Measurements from ENCODE around the gene FBXO8.
"Not testable (repeated sequence)": the region's sequence is repeated elsewhere in the genome, so short reads cannot be mapped to it uniquely, and the experiment has no call there.

The FBXO8 gene

GRCh38 chr4:174275101-174275500, 8.4 kb downstream of the FBXO8 start:
- DNase-seq (ENCODE audit: insufficient read length, low spot score) (no peak), FAIRE-seq (peak; percentile 63)
- TF ChIP-seq CTCF (IDR thresholded peaks at IDR 0.05; ENCODE audit: insufficient read depth, missing control alignments) = no peak

GRCh38 chr4:174274436-174274835, 9.0 kb downstream of the FBXO8 start:
- FAIRE-seq = peak; percentile 72
- no peak for DNase-seq (ENCODE audit: insufficient read length, low spot score)
- TF ChIP-seq CTCF (IDR thresholded peaks at IDR 0.05; ENCODE audit: insufficient read depth, missing control alignments) = no peak

GRCh38 chr4:174273930-174274329, 9.5 kb downstream of the FBXO8 start:
- TF ChIP-seq CTCF (IDR thresholded peaks at IDR 0.05; ENCODE audit: insufficient read depth, missing control alignments) = no peak
- FAIRE-seq = peak; percentile 78

GRCh38 chr4:174266416-174266815, 17.1 kb downstream of the FBXO8 start:
- TF ChIP-seq CTCF (IDR thresholded peaks at IDR 0.05; ENCODE audit: insufficient read depth, missing control alignments) = no peak
- FAIRE-seq (peak; percentile 90), DNase-seq (ENCODE audit: insufficient read length, low spot score) (no peak)

More at GRCh38 chr4:174273930-174274329, 9.5 kb downstream of the FBXO8 start:
- DNase-seq (ENCODE audit: insufficient read length, low spot score) = no peak

- no peak for TF ChIP-seq CTCF (IDR thresholded peaks at IDR 0.05; ENCODE audit: insufficient read depth, missing control alignments)
- FAIRE-seq = peak; percentile 6
- peak; percentile 21 for DNase-seq (ENCODE audit: insufficient read length, low spot score)
These were observed 17.6 kb downstream of the FBXO8 start for GRCh38 chr4:174265916-174266315.

GRCh38 chr4:174263445-174263736, 20.1 kb downstream of the FBXO8 start:
- DNase-seq (ENCODE audit: insufficient read length, low spot score) = no peak
- TF ChIP-seq CTCF (IDR thresholded peaks at IDR 0.05; ENCODE audit: insufficient read depth, missing control alignments) = no peak
- peak; percentile 41 for FAIRE-seq

- DNase-seq (ENCODE audit: insufficient read length, low spot score) = no peak
- no peak for FAIRE-seq
- no peak for TF ChIP-seq CTCF (IDR thresholded peaks at IDR 0.05; ENCODE audit: insufficient read depth, missing control alignments)
These were observed 20.6 kb downstream of the FBXO8 start for GRCh38 chr4:174262624-174263444.

GRCh38 chr4:174261432-174261831, 22.0 kb downstream of the FBXO8 start:
- DNase-seq (ENCODE audit: insufficient read length, low spot score) = not testable (repeated sequence)
- peak; percentile 38 for FAIRE-seq

Data from D721Med (cell line).